Neuron (in vitro differentiated cells): ENCODE data around the gene TMEM50B.

Experiments used
- H2AFZ ChIP-seq: one replicate; pipeline ENCODE4 v1.6.1; 2013; ENCODE audit warnings: low read depth, mild to moderate bottlenecking, inconsistent platforms, low read length, moderate library complexity
- H3K27me3 ChIP-seq: one replicate; pipeline ENCODE4 v1.6.1; 2013; ENCODE audit warnings: low read length; ENCODE audit not compliant: insufficient read depth
- H3K36me3 ChIP-seq: one replicate; pipeline ENCODE4 v1.6.1; 2013; ENCODE audit warnings: low read length; ENCODE audit not compliant: insufficient read depth
- H3K4me1 ChIP-seq: one replicate; pipeline ENCODE4 v1.6.1; 2013; ENCODE audit warnings: low read length; ENCODE audit not compliant: insufficient read depth
- H3K4me3 ChIP-seq: 2 replicates; pipeline ENCODE4 v1.5.1; 2013; ENCODE audit warnings: mild to moderate bottlenecking, low read length, moderate library complexity
- H3K9me3 ChIP-seq: one replicate; pipeline ENCODE4 v1.6.1; 2013; ENCODE audit warnings: low read length

The TMEM50B gene

GRCh38 chr21:33433425-33434114, 46.2 kb downstream of the TMEM50B start:
- H3K4me1 ChIP-seq, result peaks cover 11% of the 10 kb centered on the region
- no peak overlapping the region for H2AFZ ChIP-seq
- peaks cover 63% of the 10 kb centered on the region for H3K36me3 ChIP-seq
- H3K9me3 ChIP-seq, result no peaks in the 10 kb centered on the region
- no peaks in the 10 kb centered on the region for H3K27me3 ChIP-seq
- no peak overlapping the region for H3K4me3 ChIP-seq

GRCh38 chr21:33433001-33433400, 46.8 kb downstream of the TMEM50B start:
- Histone ChIP-seq H3K27me3 (no peaks in the 10 kb centered on the region), H3K4me1 (peaks cover 11% of the 10 kb centered on the region), H3K36me3 (peaks cover 63% of the 10 kb centered on the region), H3K9me3 (no peaks in the 10 kb centered on the region), H2AFZ (no peak overlapping the region), H3K4me3 (no peak overlapping the region)

GRCh38 chr21:33432496-33432895, 47.3 kb downstream of the TMEM50B start:
- Histone ChIP-seq H3K4me3 (no peak overlapping the region), H3K27me3 (no peaks in the 10 kb centered on the region), H3K36me3 (peaks cover 63% of the 10 kb centered on the region), H3K9me3 (no peaks in the 10 kb centered on the region), H3K4me1 (peaks cover 11% of the 10 kb centered on the region), H2AFZ (no peak overlapping the region)

- Histone ChIP-seq H3K27me3 (no peaks in the 10 kb centered on the region), H2AFZ (no peak overlapping the region), H3K9me3 (no peaks in the 10 kb centered on the region), H3K36me3 (peaks cover 65% of the 10 kb centered on the region), H3K4me1 (peaks cover 11% of the 10 kb centered on the region), H3K4me3 (no peak overlapping the region)
Observed at GRCh38 chr21:33430858-33431257, 48.9 kb downstream of the TMEM50B start.

GRCh38 chr21:33428669-33429068, 51.1 kb downstream of the TMEM50B start:
- H3K36me3 ChIP-seq, result peaks cover 68% of the 10 kb centered on the region
- H3K4me1 ChIP-seq, result no peaks in the 10 kb centered on the region
- H3K9me3 ChIP-seq, result no peaks in the 10 kb centered on the region
- no peak overlapping the region for H2AFZ ChIP-seq
- no peaks in the 10 kb centered on the region for H3K27me3 ChIP-seq
- H3K4me3 ChIP-seq, result no peak overlapping the region

GRCh38 chr21:33427051-33427450, 52.7 kb downstream of the TMEM50B start:
- H3K36me3 ChIP-seq, result peaks cover 55% of the 10 kb centered on the region
- no peaks in the 10 kb centered on the region for H3K9me3 ChIP-seq
- H3K27me3 ChIP-seq, result no peaks in the 10 kb centered on the region
- no peak overlapping the region for H3K4me3 ChIP-seq
- no peaks in the 10 kb centered on the region for H3K4me1 ChIP-seq
- no peak overlapping the region for H2AFZ ChIP-seq

- Histone ChIP-seq H3K4me1 (no peaks in the 10 kb centered on the region), H3K9me3 (no peaks in the 10 kb centered on the region), H3K27me3 (no peaks in the 10 kb centered on the region), H3K36me3 (peaks cover 55% of the 10 kb centered on the region), H3K4me3 (no peak overlapping the region), H2AFZ (no peak overlapping the region)
Observed at GRCh38 chr21:33425825-33426224, 53.9 kb downstream of the TMEM50B start.

GRCh38 chr21:33424214-33424613, 55.6 kb downstream of the TMEM50B start:
- H3K36me3 ChIP-seq, result peaks cover 48% of the 10 kb centered on the region
- H3K9me3 ChIP-seq, result no peaks in the 10 kb centered on the region
- H2AFZ ChIP-seq, result no peak overlapping the region
- H3K4me3 ChIP-seq, result no peak overlapping the region
- H3K27me3 ChIP-seq, result no peaks in the 10 kb centered on the region
- H3K4me1 ChIP-seq, result no peaks in the 10 kb centered on the region

- Histone ChIP-seq H3K4me3 (no peak overlapping the region), H3K27me3 (no peaks in the 10 kb centered on the region), H3K9me3 (no peaks in the 10 kb centered on the region), H3K36me3 (peaks cover 37% of the 10 kb centered on the region), H2AFZ (no peak overlapping the region), H3K4me1 (no peaks in the 10 kb centered on the region)
Observed at GRCh38 chr21:33421713-33422393, 57.9 kb downstream of the TMEM50B start.

- peaks cover 37% of the 10 kb centered on the region for H3K36me3 ChIP-seq
- no peaks in the 10 kb centered on the region for H3K27me3 ChIP-seq
- no peaks in the 10 kb centered on the region for H3K4me1 ChIP-seq
- no peak overlapping the region for H2AFZ ChIP-seq
- H3K9me3 ChIP-seq, result peaks cover 4% of the 10 kb centered on the region
- H3K4me3 ChIP-seq, result no peak overlapping the region
Observed at GRCh38 chr21:33419538-33420123, 60.1 kb downstream of the TMEM50B start.

GRCh38 chr21:33418691-33419090, 61.1 kb downstream of the TMEM50B start:
- peaks cover 32% of the 10 kb centered on the region for H3K36me3 ChIP-seq
- no peaks in the 10 kb centered on the region for H3K27me3 ChIP-seq
- no peak overlapping the region for H3K4me3 ChIP-seq
- no peak overlapping the region for H2AFZ ChIP-seq
- H3K9me3 ChIP-seq, result peaks cover 4% of the 10 kb centered on the region
- H3K4me1 ChIP-seq, result no peaks in the 10 kb centered on the region

- H3K36me3 ChIP-seq, result peaks cover 28% of the 10 kb centered on the region
- H2AFZ ChIP-seq, result no peak overlapping the region
- peaks cover 4% of the 10 kb centered on the region for H3K9me3 ChIP-seq
- H3K4me3 ChIP-seq, result no peak overlapping the region
- H3K27me3 ChIP-seq, result no peaks in the 10 kb centered on the region
- H3K4me1 ChIP-seq, result no peaks in the 10 kb centered on the region
Observed at GRCh38 chr21:33414926-33415325, 64.8 kb downstream of the TMEM50B start.

GRCh38 chr21:33414068-33414467, 65.7 kb downstream of the TMEM50B start:
- no peaks in the 10 kb centered on the region for H3K4me1 ChIP-seq
- H3K9me3 ChIP-seq, result peaks cover 4% of the 10 kb centered on the region
- H3K36me3 ChIP-seq, result peaks cover 23% of the 10 kb centered on the region
- no peak overlapping the region for H2AFZ ChIP-seq
- H3K27me3 ChIP-seq, result no peaks in the 10 kb centered on the region
- H3K4me3 ChIP-seq, result no peak overlapping the region
